LNCaP clone FGC (cell line): Measurements from ENCODE around the gene MIOX.
"Not testable (repeated sequence)": the region's sequence is repeated elsewhere in the genome, so short reads cannot be mapped to it uniquely, and the experiment has no call there.

Experiments
- DNase-seq: peaks from one replicate; pipeline ENCODE4 v3.0.0-alpha.2; 2011; ENCODE audit warnings: low read depth
- H3K4me3 ChIP-seq: 2 replicates; pipeline ENCODE4 v1.5.1; 2011; ENCODE audit warnings: mild to moderate bottlenecking, low read depth, low read length, control low read depth
- TF ChIP-seq, protein P1 (sequence below): IDR thresholded peaks from 2 replicates; pipeline ENCODE4 v1.5.1; 2012; ENCODE audit warnings: mild to moderate bottlenecking; ENCODE audit not compliant: control insufficient read depth, insufficient read depth; ENCODE audit errors: extremely low read depth

Gene MIOX

DNA sequence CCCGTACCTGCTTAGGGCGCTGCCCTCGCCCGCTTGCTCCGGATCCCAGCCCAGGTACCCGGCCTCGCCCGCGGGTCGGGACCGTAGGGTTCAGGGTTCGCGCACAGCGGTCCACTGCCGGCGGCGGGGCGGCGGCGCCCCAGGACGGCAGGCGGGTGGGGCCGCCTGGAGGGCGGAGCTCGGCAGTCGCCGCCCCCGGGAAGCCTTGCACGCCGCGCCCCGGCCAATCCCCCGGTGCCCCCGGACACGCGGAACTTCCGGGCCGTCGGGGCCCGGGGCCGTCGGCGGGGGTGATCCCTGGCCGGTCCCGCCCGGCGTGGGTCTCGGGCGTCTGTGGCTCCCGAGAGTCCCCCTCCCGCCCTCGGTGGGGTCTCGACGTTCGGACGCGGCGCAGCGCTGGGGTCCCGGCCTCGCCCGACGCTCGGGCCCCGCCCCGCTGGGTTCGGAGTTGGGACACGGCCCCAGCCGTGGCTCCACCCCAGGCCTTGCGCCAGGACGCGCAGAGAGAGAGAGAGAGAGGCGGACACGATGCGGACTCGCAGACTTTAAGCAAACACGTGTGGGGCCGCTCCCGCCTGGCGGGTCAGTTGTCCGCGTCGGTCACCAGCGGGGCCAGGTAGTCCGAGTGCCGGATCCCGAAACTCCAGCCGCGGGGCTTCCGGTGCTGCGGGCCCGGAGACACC lies 43.4 kb downstream of the MIOX start, which contains the start of gene TYMP:
Gene TYMP (minus strand): TSS at position 116 of the 683 bp plus-strand sequence. CDS start 303 bp downstream, outside the sequence.
- H3K4me3 ChIP-seq = peak within 1 kb of the TSS; percentile 78
- TF ChIP-seq, protein P1, sequence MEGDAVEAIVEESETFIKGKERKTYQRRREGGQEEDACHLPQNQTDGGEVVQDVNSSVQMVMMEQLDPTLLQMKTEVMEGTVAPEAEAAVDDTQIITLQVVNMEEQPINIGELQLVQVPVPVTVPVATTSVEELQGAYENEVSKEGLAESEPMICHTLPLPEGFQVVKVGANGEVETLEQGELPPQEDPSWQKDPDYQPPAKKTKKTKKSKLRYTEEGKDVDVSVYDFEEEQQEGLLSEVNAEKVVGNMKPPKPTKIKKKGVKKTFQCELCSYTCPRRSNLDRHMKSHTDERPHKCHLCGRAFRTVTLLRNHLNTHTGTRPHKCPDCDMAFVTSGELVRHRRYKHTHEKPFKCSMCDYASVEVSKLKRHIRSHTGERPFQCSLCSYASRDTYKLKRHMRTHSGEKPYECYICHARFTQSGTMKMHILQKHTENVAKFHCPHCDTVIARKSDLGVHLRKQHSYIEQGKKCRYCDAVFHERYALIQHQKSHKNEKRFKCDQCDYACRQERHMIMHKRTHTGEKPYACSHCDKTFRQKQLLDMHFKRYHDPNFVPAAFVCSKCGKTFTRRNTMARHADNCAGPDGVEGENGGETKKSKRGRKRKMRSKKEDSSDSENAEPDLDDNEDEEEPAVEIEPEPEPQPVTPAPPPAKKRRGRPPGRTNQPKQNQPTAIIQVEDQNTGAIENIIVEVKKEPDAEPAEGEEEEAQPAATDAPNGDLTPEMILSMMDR = no peak
- peak; percentile 74 for DNase-seq

DNA sequence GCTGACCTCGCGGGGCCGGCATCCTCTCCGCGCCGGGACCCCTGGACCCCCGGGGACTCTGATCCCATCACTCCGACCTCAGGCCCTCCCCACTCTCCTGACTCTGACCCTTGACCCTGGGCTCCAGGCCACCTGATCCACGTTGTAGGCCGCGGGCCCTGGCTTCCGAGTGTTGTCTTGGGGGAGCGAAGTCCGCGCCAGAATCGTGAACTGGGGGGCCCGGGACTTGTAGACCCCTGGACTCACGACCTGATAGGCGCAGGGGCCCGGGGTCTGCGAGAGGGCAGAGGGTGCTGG lies 43.9 kb downstream of the MIOX start:
- peak overlapping the region; percentile 78 for H3K4me3 ChIP-seq
- TF ChIP-seq, protein P1 = no peak
- no peak for DNase-seq

DNA sequence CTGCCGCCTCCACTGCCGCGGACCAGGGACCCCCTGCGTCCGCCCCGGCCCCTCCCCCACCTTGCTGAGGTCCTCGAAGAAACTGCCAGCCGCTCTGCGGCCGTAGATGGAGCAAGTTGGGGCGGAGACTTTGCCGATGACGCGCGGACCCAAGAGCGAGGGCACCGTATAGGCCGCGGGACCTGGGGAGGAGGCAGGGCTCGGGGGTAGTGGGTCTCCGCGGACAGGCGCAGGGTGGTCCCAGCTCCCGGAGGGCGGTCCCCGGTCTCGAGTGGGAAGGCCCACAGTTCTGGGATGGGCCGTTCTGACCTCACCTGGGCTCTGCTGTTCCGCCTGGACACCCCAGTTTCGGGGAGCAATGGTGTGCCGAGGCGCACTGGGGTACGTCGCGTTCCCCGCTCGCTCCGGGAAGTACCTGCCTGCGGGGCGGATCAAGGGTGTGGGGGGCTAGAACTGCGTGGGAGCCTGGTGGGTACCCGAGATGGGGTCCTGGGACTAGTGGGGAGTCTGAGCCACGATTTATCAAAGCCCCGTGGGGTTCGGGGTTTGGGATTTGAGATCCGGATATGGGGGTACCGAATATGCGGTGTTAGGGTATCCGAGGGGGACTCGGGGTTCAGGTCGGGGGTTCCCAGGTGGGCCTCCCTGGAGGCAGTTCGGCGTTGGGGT lies 44.4 kb downstream of the MIOX start:
- H3K4me3 ChIP-seq = peak overlapping the region; percentile 78
- TF ChIP-seq, protein P1 = no peak
- DNase-seq = peak; percentile 65

DNA sequence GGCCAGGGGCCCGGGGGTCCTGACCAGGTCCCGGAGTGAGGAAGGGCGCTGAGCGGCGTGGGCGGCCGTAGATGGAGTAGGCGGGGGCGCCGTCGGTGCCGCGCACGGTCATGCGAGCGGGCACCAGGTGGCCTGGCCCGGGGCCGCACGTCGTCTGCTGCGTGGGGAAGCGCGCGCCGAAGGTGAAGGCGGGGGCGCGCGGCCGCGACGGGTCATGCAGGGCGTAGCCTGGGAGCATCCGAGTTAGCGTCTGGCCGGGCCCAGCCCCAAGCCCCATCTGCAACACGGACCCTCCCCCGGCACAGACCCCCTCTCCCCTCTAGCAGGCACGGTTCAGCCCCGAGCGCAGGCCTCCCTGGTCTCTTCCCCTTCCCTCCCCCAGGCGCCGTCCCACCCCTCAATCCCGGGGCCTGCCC lies 44.9 kb downstream of the MIOX start:
- H3K4me3 ChIP-seq = peak overlapping the region; percentile 78
- DNase-seq = no peak
- TF ChIP-seq, protein P1 = no peak

DNA sequence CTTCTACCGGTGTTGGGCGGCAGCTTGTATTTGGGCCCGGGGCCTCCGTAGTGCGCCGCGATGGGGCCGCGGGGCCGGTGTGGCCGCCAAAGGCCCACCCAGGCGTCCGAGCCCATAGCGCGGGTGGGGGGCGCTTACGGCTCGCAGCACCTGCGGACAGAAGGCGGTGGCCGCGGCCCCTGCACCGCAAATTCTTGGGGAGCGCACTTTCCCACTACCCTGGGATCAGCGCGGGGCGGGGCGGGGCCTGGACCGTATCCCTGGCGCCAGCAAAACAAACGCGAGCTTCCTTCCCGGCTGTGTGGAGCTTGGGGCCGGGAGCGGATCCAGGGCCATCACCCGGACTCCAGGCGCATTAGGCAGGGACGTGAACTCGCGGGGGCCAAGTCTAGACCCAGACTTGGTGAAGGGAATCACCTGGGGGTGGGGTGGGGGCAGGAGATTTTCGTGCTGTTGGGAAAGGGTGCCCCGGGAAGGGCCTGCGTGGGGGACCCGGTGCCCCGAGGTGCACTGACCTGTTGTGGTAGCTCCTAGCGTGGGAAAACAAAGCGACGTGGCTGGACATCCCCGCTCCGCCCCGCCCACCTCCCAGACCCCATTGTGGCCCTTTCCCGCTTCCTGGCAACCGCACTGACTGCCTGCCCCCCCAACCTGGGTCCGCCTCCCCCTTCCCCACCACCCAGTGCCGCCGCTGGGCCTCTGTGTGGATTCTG lies 45.5 kb downstream of the MIOX start:
- peak overlapping the region; percentile 78 for H3K4me3 ChIP-seq
- DNase-seq = no peak
- TF ChIP-seq, protein P1 = no peak

DNA sequence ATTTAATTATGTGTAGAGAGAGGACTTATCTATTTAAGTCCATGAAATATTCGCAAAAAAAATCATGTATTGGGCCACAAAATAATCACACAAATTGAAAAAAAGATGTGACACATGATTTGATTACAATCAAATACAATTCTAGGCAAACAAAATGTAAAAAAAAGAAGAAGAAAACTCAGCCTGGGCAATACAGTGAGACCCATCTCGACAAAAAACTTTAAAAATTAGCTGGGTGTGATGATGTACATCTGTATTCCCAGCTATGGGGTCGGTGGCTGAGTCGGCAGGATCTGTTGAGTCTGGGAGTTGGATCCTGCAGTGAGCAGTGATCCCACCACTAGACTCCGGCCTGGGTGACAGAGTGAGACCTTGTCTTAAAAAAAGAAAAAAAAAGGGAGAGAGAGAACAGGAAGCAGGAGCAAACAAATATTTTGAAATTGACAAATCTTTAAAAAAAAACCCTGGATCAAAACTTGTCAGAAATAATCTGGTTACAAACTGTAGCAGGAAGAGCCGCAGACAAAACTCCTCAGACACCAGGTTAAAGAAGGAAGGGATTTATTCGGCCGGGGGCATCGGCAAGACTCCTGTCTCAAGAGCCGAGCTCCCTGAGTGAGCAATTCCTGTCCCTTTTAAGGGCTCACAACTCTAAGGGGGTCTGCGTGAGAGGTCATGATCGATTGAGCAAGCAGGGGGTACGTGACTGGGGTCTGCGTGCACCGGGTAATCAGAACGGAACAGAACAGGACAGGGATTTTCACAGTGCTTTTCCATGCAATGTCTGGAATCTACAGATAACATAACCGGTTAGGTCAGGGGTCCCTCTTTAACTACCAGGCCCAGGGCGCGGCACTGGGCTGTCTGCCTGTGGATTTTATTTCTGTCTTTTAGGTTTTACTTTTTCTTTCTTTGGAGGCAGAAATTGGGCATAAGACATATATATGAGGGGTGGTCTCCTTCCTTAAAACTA lies 46.5 kb downstream of the MIOX start:
- no peak for DNase-seq
- H3K4me3 ChIP-seq = no peak overlapping the region
- TF ChIP-seq, protein P1 = no peak

DNA sequence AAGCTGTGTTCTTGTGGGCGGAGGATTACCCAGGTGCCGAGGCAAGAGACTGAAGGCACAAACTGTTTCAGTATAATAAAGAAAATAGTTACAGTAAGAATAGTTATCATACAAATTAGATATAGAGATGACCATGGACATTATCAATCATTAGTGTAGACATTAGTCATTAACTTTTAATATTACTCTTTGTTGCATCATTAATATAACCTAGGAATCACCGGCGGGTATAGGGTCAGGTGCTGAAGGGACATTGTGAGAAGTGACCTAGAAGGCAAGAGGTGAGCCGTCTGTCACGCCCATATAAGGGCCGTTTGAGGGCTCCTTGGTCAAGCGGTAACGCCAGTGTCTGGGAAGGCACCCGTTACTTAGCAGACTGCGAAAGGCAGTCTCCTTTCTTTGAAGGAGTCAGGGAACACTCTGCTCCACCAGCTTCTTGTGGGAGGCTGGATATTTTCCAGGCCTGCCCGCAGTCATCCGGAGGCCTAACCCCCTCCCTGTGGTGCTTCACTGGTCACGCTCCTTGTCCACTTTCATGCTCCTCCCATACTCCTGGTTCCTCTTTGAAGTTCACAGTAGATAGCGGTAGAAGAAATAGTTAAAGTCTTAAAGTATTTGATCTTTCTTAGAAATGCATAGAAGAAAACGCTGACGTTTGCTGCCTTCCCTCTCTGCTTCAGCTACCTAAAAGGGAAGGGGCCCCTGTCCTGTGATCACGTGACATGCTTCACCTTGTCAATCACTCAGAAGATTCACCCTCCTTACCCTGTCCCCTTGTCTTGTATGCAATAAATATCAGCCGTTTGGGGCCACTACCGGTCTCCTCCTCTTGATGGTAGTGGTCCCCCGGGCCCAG lies 47.4 kb downstream of the MIOX start:
- DNase-seq, H3K4me3 ChIP-seq: not testable (repeated sequence)
